ENCODE data around the gene C19orf47. TPM values are rescaled to one million over a fixed set of nuclear protein-coding genes. Genes with fewer than 3 reads are reported as not detected.

Gene C19orf47
- total and polyA plus RNA-seq, 2 experiments from 2014 or later = 6.2 to 11.2 TPM

DNA sequence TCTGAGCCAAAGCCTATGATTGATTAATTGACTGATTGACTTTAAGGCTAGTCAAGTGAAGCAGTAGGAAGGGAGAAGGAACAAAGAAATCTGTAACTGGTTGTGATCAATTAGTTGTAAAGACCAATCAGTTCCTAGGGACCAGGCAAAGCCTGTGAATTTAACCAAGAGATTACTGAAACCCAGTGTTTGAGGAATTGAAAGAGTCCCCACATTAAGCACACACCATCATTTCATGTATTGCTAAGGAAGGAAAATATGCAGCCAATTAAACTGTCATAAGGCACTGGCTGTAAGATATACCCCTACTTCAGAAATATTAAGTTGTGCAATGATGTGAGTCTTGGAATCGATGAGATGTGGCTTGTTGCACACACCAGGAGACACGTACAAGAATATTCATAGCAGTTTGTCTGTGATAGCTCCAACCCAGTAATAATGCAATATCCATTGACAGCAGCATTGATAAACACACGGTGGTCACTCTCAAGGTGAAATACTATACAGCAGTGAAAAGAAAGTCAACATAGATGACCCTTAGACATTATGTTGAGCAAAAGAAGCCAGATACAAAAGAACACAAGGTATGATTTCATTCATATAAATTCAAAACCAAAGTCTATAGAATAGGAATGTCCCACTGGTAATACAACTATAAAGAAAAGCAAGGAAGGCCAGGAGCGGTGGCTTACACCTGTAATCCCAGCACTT lies 9.0 kb downstream of the C19orf47 start:
- Histone ChIP-seq H3K36me3 (ENCODE audit: low read depth) (peaks cover 13% of the 10 kb centered on the region; the same call in 1 of the 2 replicates), H3K27me3 (replicated peaks; ENCODE audit: insufficient read depth) (no peaks in the 10 kb centered on the region), H3K4me1 (ENCODE audit: insufficient read depth) (peaks cover 9% of the 10 kb centered on the region; the same call in 1 of the 2 replicates), H3K27ac (no peak overlapping the region), H3K9me3 (ENCODE audit: low read depth) (no peaks in the 10 kb centered on the region), H2AFZ (no peak overlapping the region), H3K9ac (no peak overlapping the region), H3K9me2 (ENCODE audit: insufficient read depth) (no peaks in the 10 kb centered on the region), H3K79me2 (ENCODE audit: insufficient read depth) (peaks cover 64% of the 10 kb centered on the region), H4K20me1 (ENCODE audit: insufficient read depth) (no peaks in the 10 kb centered on the region), H3K4me3 (no peak overlapping the region), H3F3A (ENCODE audit: insufficient read depth) (peaks cover 14% of the 10 kb centered on the region; the same call in 1 of the 2 replicates), H3K4me2 (ENCODE audit: unreplicated experiment) (no peak overlapping the region)
- 83 to 90% methylated on average over 4 of the region's 4 CpGs for WGBS, 2 experiments (ENCODE audit: low coverage in 1 of 2, low lambda C conversion rate in 2 of 2, missing lambda C conversion rate in 2 of 2)
- TF ChIP-seq EZH2phosphoT487 (IDR thresholded peaks at IDR 0.05; ENCODE audit: insufficient read depth, low read depth) (no peak), EZH2 (IDR thresholded peaks at IDR 0.05; ENCODE audit: insufficient read depth, poor library complexity, severe bottlenecking) (no peak)
- in situ Hi-C loops (cut with MboI) = no loop called here
- DNase-seq = no peak

DNA sequence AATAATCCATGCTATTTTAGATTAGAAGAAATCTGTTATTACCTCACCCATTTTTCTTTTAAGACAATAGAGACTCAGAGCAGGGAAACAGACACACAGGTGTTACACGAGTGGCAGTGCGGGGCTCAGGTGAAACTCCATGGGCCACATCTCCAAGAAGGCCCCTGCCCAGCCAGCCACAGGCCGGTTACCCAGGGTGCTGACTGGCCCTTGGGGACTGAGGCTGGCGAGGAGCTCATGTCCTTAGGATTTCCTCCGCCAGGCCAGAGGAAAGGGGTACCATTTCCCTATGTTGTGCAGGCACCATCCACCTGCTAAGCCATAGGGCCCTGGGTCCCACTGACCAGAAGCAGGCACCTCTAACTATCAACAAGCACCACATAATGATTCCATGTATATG lies 10.6 kb downstream of the C19orf47 start:
- peaks cover 21% of the 10 kb centered on the region; the same call in 1 of the 2 replicates for H3K36me3 ChIP-seq (ENCODE audit: low read depth)
- H3K27ac ChIP-seq = no peak overlapping the region
- no peak overlapping the region for H3K4me3 ChIP-seq
- peaks cover 9% of the 10 kb centered on the region; the same call in 1 of the 2 replicates for H3K4me1 ChIP-seq (ENCODE audit: insufficient read depth)
- H3K79me2 ChIP-seq (ENCODE audit: insufficient read depth) = peaks cover 48% of the 10 kb centered on the region
- DNase-seq = no peak
- no peaks in the 10 kb centered on the region for H3K9me3 ChIP-seq (ENCODE audit: low read depth)
- no peaks in the 10 kb centered on the region for H4K20me1 ChIP-seq (ENCODE audit: insufficient read depth)
- H3K9me2 ChIP-seq (ENCODE audit: insufficient read depth) = no peaks in the 10 kb centered on the region
- WGBS, 2 experiments (ENCODE audit: low coverage in 1 of 2, low lambda C conversion rate in 2 of 2, missing lambda C conversion rate in 2 of 2) = 98 to 100% methylated on average over 5 of the region's 5 CpGs
- H3F3A ChIP-seq (ENCODE audit: insufficient read depth) = peaks cover 12% of the 10 kb centered on the region; the same call in 1 of the 2 replicates
- TF ChIP-seq EZH2phosphoT487 (IDR thresholded peaks at IDR 0.05; ENCODE audit: insufficient read depth, low read depth) (no peak), EZH2 (IDR thresholded peaks at IDR 0.05; ENCODE audit: insufficient read depth, poor library complexity, severe bottlenecking) (no peak)
- no peak overlapping the region for H3K9ac ChIP-seq
- H3K27me3 ChIP-seq (replicated peaks; ENCODE audit: insufficient read depth) = no peaks in the 10 kb centered on the region
- in situ Hi-C loops (cut with MboI) = no loop called here
- no peak overlapping the region for H2AFZ ChIP-seq
- H3K4me2 ChIP-seq (ENCODE audit: unreplicated experiment) = no peak overlapping the region

DNA sequence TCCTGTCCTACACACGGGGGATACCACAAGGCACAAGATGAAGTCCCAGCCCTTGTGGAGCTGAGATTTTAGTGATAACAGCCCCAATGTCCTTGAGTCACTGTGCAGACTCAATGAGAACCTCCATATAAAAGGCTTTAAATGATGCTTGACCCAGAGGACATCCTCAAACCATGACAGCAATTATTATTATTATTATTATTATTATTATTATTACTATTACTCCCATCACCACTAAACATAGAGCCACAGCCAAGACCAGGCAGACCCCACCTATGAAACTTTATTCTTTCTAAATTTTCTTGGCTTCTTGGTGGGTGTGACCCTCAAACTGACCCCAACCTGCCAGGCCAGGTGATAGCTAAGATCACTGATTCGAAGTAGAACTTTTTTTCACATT lies 11.1 kb downstream of the C19orf47 start:
- H3K9ac ChIP-seq = no peak overlapping the region
- no peak for TF ChIP-seq EZH2phosphoT487 (IDR thresholded peaks at IDR 0.05; ENCODE audit: insufficient read depth, low read depth)
- no peak for TF ChIP-seq EZH2 (IDR thresholded peaks at IDR 0.05; ENCODE audit: insufficient read depth, poor library complexity, severe bottlenecking)
- no peak overlapping the region for H3K4me2 ChIP-seq (ENCODE audit: unreplicated experiment)
- in situ Hi-C loops (cut with MboI) = no loop called here
- peaks cover 8% of the 10 kb centered on the region; the same call in 1 of the 2 replicates for H3F3A ChIP-seq (ENCODE audit: insufficient read depth)
- no peak overlapping the region for H2AFZ ChIP-seq
- DNase-seq = no peak
- peaks cover 22% of the 10 kb centered on the region; the same call in 1 of the 2 replicates for H3K36me3 ChIP-seq (ENCODE audit: low read depth)
- H3K4me1 ChIP-seq (ENCODE audit: insufficient read depth) = peaks cover 9% of the 10 kb centered on the region; the same call in 1 of the 2 replicates
- H3K9me2 ChIP-seq (ENCODE audit: insufficient read depth) = no peaks in the 10 kb centered on the region
- no peaks in the 10 kb centered on the region for H3K9me3 ChIP-seq (ENCODE audit: low read depth)
- H3K79me2 ChIP-seq (ENCODE audit: insufficient read depth) = peaks cover 44% of the 10 kb centered on the region
- WGBS, 2 experiments (ENCODE audit: low coverage in 1 of 2, low lambda C conversion rate in 2 of 2, missing lambda C conversion rate in 2 of 2) = 79 to 84% methylated on average over 2 of the region's 2 CpGs
- no peaks in the 10 kb centered on the region for H3K27me3 ChIP-seq (replicated peaks; ENCODE audit: insufficient read depth)
- H3K4me3 ChIP-seq = no peak overlapping the region
- H4K20me1 ChIP-seq (ENCODE audit: insufficient read depth) = no peaks in the 10 kb centered on the region
- H3K27ac ChIP-seq = no peak overlapping the region

DNA sequence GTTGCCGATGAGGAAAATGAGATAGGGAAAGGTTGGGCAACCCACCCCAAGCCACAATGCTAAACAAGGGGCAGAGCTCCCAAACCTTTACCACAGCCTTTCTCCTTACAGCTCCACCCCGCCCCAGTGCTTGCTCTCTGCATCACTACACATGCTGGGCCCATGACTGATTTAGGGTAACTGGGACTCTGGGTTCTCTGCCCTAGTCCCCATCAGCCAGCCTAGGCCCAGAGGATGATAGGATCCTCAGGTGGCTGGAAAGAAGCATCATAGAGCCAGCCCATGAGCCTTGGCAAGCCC lies 11.6 kb downstream of the C19orf47 start:
- Histone ChIP-seq H3F3A (ENCODE audit: insufficient read depth) (0 out of 2 replicates have a peak, but pooled peaks cover 3% of the 10 kb centered on the region), H3K4me1 (ENCODE audit: insufficient read depth) (peaks cover 3% of the 10 kb centered on the region; the same call in 1 of the 2 replicates), H3K9me3 (ENCODE audit: low read depth) (no peaks in the 10 kb centered on the region), H3K4me3 (no peak overlapping the region), H3K9me2 (ENCODE audit: insufficient read depth) (no peaks in the 10 kb centered on the region), H3K9ac (no peak overlapping the region), H3K27ac (no peak overlapping the region), H3K36me3 (ENCODE audit: low read depth) (peaks cover 25% of the 10 kb centered on the region; the same call in 1 of the 2 replicates), H2AFZ (no peak overlapping the region), H4K20me1 (ENCODE audit: insufficient read depth) (no peaks in the 10 kb centered on the region), H3K27me3 (replicated peaks; ENCODE audit: insufficient read depth) (no peaks in the 10 kb centered on the region), H3K4me2 (ENCODE audit: unreplicated experiment) (no peak overlapping the region), H3K79me2 (ENCODE audit: insufficient read depth) (peaks cover 41% of the 10 kb centered on the region)
- 94 to 96% methylated on average over 2 of the region's 2 CpGs for WGBS, 2 experiments (ENCODE audit: low coverage in 1 of 2, low lambda C conversion rate in 2 of 2, missing lambda C conversion rate in 2 of 2)
- DNase-seq = no peak
- TF ChIP-seq EZH2phosphoT487 (IDR thresholded peaks at IDR 0.05; ENCODE audit: insufficient read depth, low read depth) (no peak), EZH2 (IDR thresholded peaks at IDR 0.05; ENCODE audit: insufficient read depth, poor library complexity, severe bottlenecking) (no peak)
- in situ Hi-C loops (cut with MboI) = no loop called here
